Activated CD8-positive, alpha-beta memory T cell treated with anti-CD3 and anti-CD28 coated beads for 1 hour (primary cell): ENCODE data around the gene NEK6.

Experiments
- DNase-seq, 2 donors: peaks; one replicate each; pipeline ENCODE4 v3.0.0-alpha.2; 2020; ENCODE audit warnings: low read depth in 1 of 2; ENCODE audit errors: extremely low read depth in 1 of 2

The NEK6 gene

DNA sequence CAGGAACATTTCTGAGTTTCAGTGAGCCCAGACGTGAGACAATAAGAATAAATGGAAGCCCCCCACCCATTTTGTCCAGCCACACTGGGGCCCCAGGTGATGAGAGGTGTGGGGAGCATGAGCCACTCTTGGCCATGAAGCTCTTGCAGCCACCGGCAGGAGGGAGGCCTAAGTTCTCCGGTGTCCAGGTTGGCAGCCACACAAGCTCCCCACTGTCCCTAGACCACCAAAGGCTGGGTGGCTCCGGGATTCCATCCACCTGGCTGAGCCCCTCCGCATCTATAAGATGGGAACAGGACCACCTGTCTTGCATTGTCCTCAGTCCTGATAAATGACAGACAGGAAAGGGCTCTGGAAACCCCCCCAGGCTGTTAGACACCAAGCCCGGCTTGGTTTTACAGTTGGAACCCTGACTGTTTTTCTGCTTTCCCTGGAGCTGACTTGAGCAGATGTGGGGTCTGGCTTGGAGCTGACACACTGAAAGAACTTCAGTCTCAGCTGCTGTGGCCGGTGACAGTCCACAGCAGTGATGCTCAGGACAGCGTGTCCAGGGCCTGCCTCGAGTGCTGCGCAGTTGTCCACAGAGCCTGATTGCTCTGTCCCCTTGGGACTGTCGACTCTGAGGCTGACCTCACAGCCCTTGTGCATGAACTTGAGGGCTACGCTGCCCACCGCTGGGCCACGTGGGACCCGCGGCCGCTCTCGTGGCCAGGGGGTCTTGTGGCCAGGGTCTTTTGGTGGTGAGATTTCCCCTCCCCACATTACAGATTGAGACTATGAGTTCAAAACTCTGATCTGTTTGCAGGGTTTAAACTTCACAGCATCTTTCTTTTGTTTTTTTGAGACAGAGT is 82.7 kb downstream of the NEK6 start:
- no peak for DNase-seq

DNA sequence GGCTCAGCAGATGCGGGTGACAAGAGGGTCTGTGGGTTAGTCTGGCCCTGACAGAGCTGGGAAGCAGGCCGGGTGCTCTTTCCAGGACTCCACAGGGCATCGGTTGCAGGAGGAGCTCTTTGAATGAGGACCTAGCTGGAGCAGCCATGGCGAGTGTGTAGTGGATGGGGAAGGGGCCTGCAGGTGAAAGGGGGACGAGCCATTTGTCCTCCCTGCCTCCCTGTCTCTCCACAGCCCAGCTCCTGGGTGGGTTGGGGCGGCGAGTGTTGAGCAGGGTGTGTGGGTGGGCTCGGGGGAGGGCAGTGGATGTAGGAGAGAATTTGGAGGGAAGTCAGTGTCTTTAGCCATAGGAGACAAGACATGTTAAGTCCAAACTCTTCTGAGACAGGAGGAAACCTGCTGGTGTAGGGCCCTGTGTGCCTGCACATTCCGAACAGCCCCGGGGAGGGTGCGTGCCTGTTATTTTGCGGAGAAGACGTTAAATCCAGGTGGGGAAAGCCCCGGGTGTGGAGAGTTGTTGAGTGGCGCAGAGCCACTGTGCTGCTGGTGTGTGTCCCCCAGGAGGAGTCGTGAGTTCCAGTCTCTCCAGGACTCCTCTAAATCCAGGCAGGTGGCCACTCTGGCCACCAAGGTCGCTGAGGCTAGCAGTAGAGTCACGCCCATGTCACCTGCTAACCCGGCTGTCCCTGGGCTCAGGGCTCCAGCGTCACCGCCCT is 83.9 kb downstream of the NEK6 start:
- DNase-seq: no peak

DNA sequence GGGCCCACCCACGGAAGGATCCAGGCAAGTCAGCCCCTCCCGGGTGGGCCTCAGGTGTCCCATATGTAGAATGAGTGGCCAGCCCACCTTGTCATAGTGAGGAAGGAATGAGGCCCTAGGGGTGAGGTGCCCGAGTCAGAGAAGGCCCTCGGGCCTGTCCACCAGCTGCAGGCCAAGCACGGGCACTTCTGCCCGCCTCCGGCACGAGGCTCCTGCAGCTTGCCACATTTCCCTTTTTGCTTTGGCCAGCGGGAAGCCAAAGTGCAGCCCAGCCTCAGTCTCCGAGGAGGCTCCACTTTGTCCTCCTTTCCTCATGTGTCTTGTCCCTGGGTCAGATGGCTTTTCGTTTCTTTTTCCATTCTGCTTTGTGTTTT is 84.6 kb downstream of the NEK6 start:
- DNase-seq: no peak

- no peak for DNase-seq
Measured at GRCh38 chr9:124342776-124343485, 85.2 kb downstream of the NEK6 start.

DNA sequence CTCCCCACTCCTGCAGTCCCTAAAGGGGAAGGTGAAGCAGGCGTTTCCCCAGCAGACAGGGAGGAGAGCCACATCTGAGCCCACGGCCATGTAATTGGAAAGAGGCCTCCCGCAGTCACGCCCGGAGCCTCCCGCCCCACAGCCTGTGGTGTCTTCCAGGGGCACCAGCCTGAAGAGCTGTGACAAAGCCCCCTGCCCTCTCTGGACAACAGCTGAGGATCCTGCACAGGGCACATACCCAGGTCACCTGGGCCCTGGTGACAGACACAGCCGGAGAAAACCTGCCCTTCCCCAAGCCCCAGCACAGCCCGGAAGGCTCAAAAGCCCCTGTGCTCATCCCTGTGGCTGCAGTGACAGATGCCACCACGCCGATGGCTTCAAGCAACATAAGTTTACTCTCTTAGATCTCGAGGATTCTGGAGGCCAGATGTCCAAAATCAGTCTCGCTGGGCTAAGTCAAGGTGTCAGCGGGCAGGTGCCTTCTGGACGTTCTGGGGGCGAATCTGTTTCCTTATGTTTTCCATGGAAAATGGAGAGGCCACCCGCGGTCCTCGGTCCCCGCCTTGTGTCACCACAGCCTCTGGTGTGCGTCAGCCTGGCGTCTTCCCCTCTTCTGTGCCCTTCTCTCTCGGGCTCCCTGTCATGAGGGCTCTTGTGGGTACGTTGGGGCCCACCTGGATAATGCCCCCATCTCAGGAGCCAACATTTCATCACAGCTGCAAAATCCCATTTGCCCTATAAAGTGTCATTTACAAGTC is 86.0 kb downstream of the NEK6 start:
- DNase-seq: no peak

- DNase-seq: no peak
Measured at GRCh38 chr9:124344291-124345050, 86.7 kb downstream of the NEK6 start.

DNA sequence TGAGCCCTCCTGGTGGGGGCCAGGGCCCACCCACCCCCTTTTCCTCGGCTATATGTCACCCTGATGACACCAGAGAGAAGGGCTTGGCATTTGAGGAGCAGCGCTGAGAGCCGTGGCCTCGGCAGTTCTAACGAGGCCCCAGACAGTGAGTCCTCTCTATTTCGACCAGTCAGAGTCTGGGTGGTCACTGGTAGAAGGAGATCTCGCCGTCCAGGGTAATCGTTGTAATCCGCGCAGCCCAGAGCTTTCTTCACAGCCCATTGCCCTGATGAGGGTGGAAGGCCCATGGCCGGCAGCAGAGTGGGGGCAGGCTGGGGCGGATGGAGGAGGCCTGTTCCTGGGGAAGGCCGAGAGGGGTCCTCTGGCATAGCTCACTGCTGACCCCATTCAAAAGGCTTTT is 87.3 kb downstream of the NEK6 start:
- DNase-seq: no peak

- no peak for DNase-seq
Measured at GRCh38 chr9:124345751-124346281, 88.1 kb downstream of the NEK6 start.

DNA sequence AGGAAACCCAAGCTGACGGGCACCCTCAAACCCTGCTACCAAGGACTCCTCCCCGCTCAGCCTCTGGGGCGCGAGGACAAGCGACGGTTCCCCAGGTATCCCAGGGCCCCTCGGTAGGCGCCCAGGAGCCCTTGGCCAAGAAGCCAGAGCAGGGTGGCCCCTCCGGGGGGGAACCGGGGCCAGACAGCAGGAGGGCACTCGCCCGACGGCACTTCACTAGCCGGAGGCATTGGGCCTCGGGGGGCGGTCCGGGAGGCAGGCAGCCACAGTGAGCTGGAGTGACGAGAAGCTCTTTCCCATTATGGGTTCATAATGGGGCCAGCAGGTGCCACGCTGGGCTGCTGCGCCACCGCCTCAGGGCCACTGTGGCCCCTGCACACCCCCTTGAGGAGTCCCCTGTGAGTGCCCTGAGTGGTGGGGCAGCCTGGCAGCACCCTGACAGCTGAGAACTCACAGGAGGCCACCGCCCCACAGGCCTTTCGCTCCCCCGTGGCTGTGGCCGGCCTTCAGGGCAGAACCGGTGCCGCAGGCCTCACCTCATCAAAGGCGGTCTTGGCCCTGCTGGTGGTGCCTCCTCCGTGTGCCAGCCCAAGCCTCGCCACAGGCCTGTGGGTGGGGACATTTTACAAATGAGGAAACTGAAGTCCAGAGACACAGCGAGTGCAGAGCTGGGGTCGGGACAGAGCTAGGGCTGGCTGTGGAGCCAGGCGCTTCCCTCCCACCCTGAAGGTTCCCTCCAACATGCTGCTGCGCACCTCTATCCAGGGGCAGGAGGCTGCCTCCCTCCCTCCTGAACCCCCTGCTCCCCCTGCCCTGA is 88.8 kb downstream of the NEK6 start:
- no peak for DNase-seq

GRCh38 chr9:124347206-124347967 is 89.6 kb downstream of the NEK6 start:
- no peak for DNase-seq

GRCh38 chr9:124347968-124348358 is 90.2 kb downstream of the NEK6 start:
- DNase-seq: no peak

GRCh38 chr9:124348363-124348762 is 90.6 kb downstream of the NEK6 start:
- no peak for DNase-seq

GRCh38 chr9:124348831-124349230 is 91.1 kb downstream of the NEK6 start:
- DNase-seq: no peak

GRCh38 chr9:124349267-124349666 is 91.5 kb downstream of the NEK6 start:
- DNase-seq: no peak

DNA sequence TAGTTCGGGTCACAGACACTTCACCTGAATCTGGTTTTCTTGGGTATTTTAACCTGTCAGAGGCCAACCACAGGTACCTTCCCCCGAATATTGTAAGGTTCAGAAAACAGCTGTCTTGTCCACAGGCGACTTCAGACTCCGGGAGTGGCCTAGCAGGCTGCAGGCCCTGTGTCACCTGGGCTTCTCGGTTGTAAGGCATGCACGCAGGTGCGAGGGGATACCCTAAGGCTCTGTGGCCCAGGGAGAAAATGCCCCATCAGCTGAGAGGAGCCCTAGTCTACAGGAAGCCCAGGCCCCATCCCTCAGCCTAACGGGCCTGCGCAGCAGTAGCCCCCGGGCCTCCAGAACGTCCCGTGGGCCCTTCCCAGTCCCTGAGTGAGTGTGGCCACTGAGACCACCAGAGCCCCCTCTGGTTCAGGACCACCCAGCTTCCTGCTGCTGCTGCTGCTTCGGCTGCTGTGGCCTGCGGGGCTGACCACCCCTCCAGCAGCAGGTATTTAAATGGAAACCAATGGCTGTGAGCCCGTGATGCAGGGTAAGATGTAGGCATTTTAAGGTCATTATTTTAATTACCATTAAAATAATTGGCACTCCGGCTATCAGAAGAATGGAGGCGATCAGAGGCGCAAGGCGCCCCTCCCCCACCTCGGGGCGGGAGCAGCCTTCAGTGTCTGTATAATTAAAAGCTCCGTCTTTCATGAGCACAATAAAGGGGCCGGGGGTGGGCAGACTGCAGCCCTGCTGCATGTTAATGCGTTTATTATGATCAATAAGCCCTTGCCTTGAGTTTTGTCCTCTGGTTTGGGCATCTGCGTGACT is 92.1 kb downstream of the NEK6 start:
- DNase-seq: no peak

GRCh38 chr9:124350494-124351263 is 92.9 kb downstream of the NEK6 start:
- no peak for DNase-seq
